Esophagus muscularis mucosa (tissue), 4 donors: ENCODE measurements around the gene PCDH9.

Experiments
- CTCF ChIP-seq, 3 experiments: fragments of 200-600 bp in 2 of 3; fragments of 450-650 bp in 1 of 3; sonication (generic) in 2 of 3; IDR thresholded peaks; one replicate each; pipeline ENCODE4 v1.5.1; 2017 to 2019; ENCODE audit warnings: antibody characterized with exemption in 3 of 3, mild to moderate bottlenecking in 2 of 3, moderate library complexity in 1 of 3
- EP300 ChIP-seq: sonication (generic); formaldehyde crosslinking; IDR thresholded peaks from one replicate; pipeline ENCODE4 v1.6.1; 2017; ENCODE audit warnings: antibody characterized with exemption
- POLR2A ChIP-seq: fragments of 450-650 bp; IDR thresholded peaks from one replicate; pipeline ENCODE4 v1.6.1; 2017; ENCODE audit warnings: antibody characterized with exemption, moderate library complexity, mild to moderate bottlenecking, low read depth
- POLR2AphosphoS5 ChIP-seq, 2 donors: sonication (generic); formaldehyde crosslinking; IDR thresholded peaks; one replicate each; pipeline ENCODE4 v1.6.1; 2017; ENCODE audit warnings: antibody characterized with exemption in 2 of 2

GRCh38 chr13:66402066-66402465, 828.1 kb downstream of the PCDH9 start:
- TF ChIP-seq EP300 (no peak), CTCF (IDR thresholded peaks at IDR 0.05) (no peak), POLR2A (no peak), POLR2AphosphoS5 (IDR thresholded peaks at IDR 0.05) (no peak)
